Measurements from ENCODE around the gene MAP3K7. TPM values are rescaled to one million over a fixed set of nuclear protein-coding genes. Genes with fewer than 3 reads are reported as not detected.

Gene MAP3K7
- total and polyA plus RNA-seq, 2 experiments from 2014 or later, result 21.5 to 40.3 TPM

DNA sequence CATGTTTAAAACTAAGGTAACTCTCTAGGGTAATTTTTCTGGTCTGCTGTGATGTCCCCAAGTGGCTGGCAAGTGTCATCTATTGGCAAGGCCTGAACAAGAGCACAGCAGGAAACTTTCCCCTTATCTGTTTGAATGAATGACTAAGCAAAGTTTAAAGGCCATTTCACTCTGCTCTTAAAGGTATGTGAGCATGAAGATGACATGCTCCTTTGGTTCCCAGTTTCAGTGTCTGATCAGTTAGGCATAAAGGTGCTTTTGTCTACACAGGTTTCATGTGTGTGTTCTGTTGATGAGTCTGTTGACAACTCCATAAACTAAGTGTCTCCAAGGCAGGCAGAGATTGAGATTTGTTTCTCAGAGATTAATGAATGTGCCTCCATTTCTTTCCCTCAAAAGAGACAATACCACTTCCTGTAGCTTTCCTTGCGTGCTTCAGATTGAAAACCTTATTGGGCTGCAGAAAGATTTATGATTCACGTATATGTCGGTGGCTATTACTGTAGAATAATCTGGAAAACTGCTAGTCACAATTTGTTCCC is 83.9 kb downstream of the MAP3K7 start:
- Histone ChIP-seq H3K27me3 (no peaks in the 10 kb centered on the region), H3K27ac (peak overlapping the region; percentile 76), H3K9me3 (ENCODE audit: low read depth) (no peaks in the 10 kb centered on the region), H3K4me3 (no peak overlapping the region), H3K4me1 (ENCODE audit: insufficient read depth) (peaks cover 11% of the 10 kb centered on the region), H3K4me2 (peak overlapping the region; percentile 28), H3K36me3 (replicated peaks; ENCODE audit: insufficient read depth, low read depth) (no peaks in the 10 kb centered on the region), H3K9me2 (replicated peaks; ENCODE audit: insufficient read depth) (no peaks in the 10 kb centered on the region), H3K79me2 (no peaks in the 10 kb centered on the region), H4K20me1 (ENCODE audit: insufficient read depth, poor library complexity, severe bottlenecking) (no peaks in the 10 kb centered on the region), H2AFZ (no peak overlapping the region)
- TF ChIP-seq, protein P1, sequence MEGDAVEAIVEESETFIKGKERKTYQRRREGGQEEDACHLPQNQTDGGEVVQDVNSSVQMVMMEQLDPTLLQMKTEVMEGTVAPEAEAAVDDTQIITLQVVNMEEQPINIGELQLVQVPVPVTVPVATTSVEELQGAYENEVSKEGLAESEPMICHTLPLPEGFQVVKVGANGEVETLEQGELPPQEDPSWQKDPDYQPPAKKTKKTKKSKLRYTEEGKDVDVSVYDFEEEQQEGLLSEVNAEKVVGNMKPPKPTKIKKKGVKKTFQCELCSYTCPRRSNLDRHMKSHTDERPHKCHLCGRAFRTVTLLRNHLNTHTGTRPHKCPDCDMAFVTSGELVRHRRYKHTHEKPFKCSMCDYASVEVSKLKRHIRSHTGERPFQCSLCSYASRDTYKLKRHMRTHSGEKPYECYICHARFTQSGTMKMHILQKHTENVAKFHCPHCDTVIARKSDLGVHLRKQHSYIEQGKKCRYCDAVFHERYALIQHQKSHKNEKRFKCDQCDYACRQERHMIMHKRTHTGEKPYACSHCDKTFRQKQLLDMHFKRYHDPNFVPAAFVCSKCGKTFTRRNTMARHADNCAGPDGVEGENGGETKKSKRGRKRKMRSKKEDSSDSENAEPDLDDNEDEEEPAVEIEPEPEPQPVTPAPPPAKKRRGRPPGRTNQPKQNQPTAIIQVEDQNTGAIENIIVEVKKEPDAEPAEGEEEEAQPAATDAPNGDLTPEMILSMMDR (IDR thresholded peaks at IDR 0.05; ENCODE audit: poor library complexity), result no peak
- TF ChIP-seq EZH2 (IDR thresholded peaks at IDR 0.05; ENCODE audit: borderline replicate concordance), result no peak
- no peak for TF ChIP-seq EZH2phosphoT487 (IDR thresholded peaks at IDR 0.05; ENCODE audit: low read depth, severe bottlenecking, unreplicated experiment)
- peak; percentile 52 for DNase-seq (ENCODE audit: low spot score)
- WGBS (ENCODE audit: low lambda C conversion rate, missing lambda C conversion rate), result 79% methylated on average over 3 of the region's 3 CpGs

DNA sequence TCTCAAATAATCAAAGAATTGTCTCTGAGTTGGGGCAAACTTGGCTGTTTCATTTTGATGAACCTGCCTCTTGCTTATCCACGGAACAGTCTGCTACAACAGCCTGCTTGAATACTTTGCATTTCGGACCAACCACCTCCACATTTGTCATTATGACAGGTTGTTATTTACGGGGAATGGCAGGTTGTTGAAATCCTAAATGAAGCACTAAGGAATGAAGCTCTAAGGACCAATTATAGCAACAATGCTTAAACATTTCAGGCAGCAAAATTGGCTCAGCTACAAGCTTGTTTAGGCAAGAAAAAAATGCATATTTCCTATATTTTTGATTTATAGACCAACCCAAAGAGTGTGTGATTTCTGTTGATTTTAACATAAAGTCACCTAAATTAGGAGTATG is 84.5 kb downstream of the MAP3K7 start:
- TF ChIP-seq, protein P1 (IDR thresholded peaks at IDR 0.05; ENCODE audit: poor library complexity), result no peak
- no peak overlapping the region for H2AFZ ChIP-seq
- no peaks in the 10 kb centered on the region for H3K36me3 ChIP-seq (replicated peaks; ENCODE audit: insufficient read depth, low read depth)
- DNase-seq (ENCODE audit: low spot score), result no peak
- no peak overlapping the region for H3K4me3 ChIP-seq
- no peaks in the 10 kb centered on the region for H3K9me2 ChIP-seq (replicated peaks; ENCODE audit: insufficient read depth)
- WGBS (ENCODE audit: low lambda C conversion rate, missing lambda C conversion rate), result 64% methylated on average over 3 of the region's 3 CpGs
- peak overlapping the region; percentile 48 for H3K27ac ChIP-seq
- H3K79me2 ChIP-seq, result no peaks in the 10 kb centered on the region
- no peaks in the 10 kb centered on the region for H3K27me3 ChIP-seq
- no peaks in the 10 kb centered on the region for H4K20me1 ChIP-seq (ENCODE audit: insufficient read depth, poor library complexity, severe bottlenecking)
- H3K4me1 ChIP-seq (ENCODE audit: insufficient read depth), result peaks cover 11% of the 10 kb centered on the region
- H3K9me3 ChIP-seq (ENCODE audit: low read depth), result no peaks in the 10 kb centered on the region
- H3K4me2 ChIP-seq, result no peak overlapping the region

DNA sequence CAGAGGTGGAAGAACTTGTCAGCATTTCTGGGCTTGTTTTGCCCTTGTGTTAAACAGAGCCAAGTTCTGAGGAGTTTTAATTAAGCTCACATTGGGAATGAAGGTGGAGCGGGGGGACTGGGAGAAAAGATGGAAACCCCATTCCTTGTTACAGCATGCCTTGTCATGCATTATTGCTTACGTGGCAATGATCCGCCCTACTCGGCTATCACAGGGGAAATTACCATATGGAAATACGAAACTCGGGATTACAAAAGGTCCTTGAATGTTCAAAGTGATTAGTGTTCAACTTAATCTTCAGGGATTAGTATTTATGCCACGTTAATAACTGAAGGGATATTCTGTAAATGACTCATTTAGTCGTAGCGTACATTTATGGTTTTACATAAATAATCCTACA is 86.4 kb downstream of the MAP3K7 start:
- WGBS (ENCODE audit: low lambda C conversion rate, missing lambda C conversion rate), result 72% methylated on average over 9 of the region's 9 CpGs
- H3K9me2 ChIP-seq (replicated peaks; ENCODE audit: insufficient read depth), result no peaks in the 10 kb centered on the region
- H3K27me3 ChIP-seq, result no peaks in the 10 kb centered on the region
- peaks cover 11% of the 10 kb centered on the region for H3K4me1 ChIP-seq (ENCODE audit: insufficient read depth)
- no peak for DNase-seq (ENCODE audit: low spot score)
- H3K4me3 ChIP-seq, result no peak overlapping the region
- TF ChIP-seq, protein P1 (IDR thresholded peaks at IDR 0.05; ENCODE audit: poor library complexity), result no peak
- TF ChIP-seq EZH2phosphoT487 (IDR thresholded peaks at IDR 0.05; ENCODE audit: low read depth, severe bottlenecking, unreplicated experiment), result no peak
- no peak for TF ChIP-seq EZH2 (IDR thresholded peaks at IDR 0.05; ENCODE audit: borderline replicate concordance)
- no peaks in the 10 kb centered on the region for H3K79me2 ChIP-seq
- no peak overlapping the region for H3K27ac ChIP-seq
- no peaks in the 10 kb centered on the region for H3K9me3 ChIP-seq (ENCODE audit: low read depth)
- no peak overlapping the region for H3K4me2 ChIP-seq
- no peaks in the 10 kb centered on the region for H3K36me3 ChIP-seq (replicated peaks; ENCODE audit: insufficient read depth, low read depth)
- H2AFZ ChIP-seq, result no peak overlapping the region
- H4K20me1 ChIP-seq (ENCODE audit: insufficient read depth, poor library complexity, severe bottlenecking), result no peaks in the 10 kb centered on the region

DNA sequence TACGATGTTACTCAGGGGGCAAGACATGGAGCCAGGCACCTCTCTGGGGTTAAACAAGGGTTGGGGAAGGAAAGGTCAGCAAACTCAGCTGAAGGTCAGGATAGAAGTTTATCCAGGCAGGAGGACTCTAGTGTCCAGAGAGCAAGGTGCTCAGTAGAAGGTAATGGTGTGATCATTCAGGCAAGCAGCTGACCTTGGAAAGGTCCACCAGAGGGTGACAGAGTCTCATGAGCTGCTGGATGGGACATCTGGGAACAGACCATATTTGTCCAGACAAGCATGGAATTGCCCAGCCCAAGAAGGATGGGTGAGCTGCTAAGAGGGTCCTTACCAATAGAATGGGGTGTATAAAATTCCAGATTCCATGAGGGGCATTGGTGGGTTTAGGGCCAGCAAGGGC is 89.5 kb downstream of the MAP3K7 start:
- H3K79me2 ChIP-seq, result no peaks in the 10 kb centered on the region

More for the DNA sequence above, 89.5 kb downstream of the MAP3K7 start:
- TF ChIP-seq, protein P1 (IDR thresholded peaks at IDR 0.05; ENCODE audit: poor library complexity), result no peak
- TF ChIP-seq EZH2phosphoT487 (IDR thresholded peaks at IDR 0.05; ENCODE audit: low read depth, severe bottlenecking, unreplicated experiment) (no peak), EZH2 (IDR thresholded peaks at IDR 0.05; ENCODE audit: borderline replicate concordance) (no peak)
- H3K27me3 ChIP-seq, result no peaks in the 10 kb centered on the region
- 95% methylated on average over 1 of the region's 1 CpG for WGBS (ENCODE audit: low lambda C conversion rate, missing lambda C conversion rate)
- no peaks in the 10 kb centered on the region for H3K9me2 ChIP-seq (replicated peaks; ENCODE audit: insufficient read depth)
- no peak overlapping the region for H3K4me2 ChIP-seq
- peaks cover 4% of the 10 kb centered on the region for H3K4me1 ChIP-seq (ENCODE audit: insufficient read depth)
- no peaks in the 10 kb centered on the region for H3K9me3 ChIP-seq (ENCODE audit: low read depth)
- H3K36me3 ChIP-seq (replicated peaks; ENCODE audit: insufficient read depth, low read depth), result no peaks in the 10 kb centered on the region
- H4K20me1 ChIP-seq (ENCODE audit: insufficient read depth, poor library complexity, severe bottlenecking), result no peaks in the 10 kb centered on the region
- no peak overlapping the region for H3K27ac ChIP-seq
- no peak overlapping the region for H3K4me3 ChIP-seq
- no peak overlapping the region for H2AFZ ChIP-seq
- no peak for DNase-seq (ENCODE audit: low spot score)

All from hepatocyte (in vitro differentiated cells).